ENCODE results near the gene H1-8.

The H1-8 gene

DNA sequence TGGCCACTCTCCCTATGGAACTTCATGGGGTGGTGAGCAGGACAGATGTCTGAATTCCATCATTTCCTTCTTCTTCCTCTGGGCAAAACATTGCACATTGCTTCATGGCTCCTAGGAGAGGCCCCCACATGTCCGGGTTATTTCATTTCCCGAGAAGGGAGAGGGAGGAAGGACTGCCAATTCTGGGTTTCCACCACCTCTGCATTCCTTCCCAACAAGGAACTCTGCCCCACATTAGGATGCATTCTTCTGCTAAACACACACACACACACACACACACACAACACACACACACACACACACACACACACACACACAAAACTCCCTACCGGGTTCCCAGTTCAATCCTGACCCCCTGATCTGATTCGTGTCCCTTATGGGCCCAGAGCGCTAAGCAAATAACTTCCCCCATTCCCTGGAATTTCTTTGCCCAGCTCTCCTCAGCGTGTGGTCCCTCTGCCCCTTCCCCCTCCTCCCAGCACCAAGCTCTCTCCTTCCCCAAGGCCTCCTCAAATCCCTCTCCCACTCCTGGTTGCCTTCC is 12.7 kb upstream of the H1-8 start:
- no peaks in the 10 kb centered on the region for H3K27me3 ChIP-seq (ENCODE audit: control insufficient read depth, insufficient read depth, low read length)
- no peaks in the 10 kb centered on the region for H3K4me1 ChIP-seq (ENCODE audit: control insufficient read depth, insufficient read depth, low read length)
- H3K36me3 ChIP-seq (ENCODE audit: control insufficient read depth, insufficient read depth, low read length): no peaks in the 10 kb centered on the region
- no peak overlapping the region for H3K27ac ChIP-seq (ENCODE audit: low read depth, low read length)
- H3K4me3 ChIP-seq (ENCODE audit: low read length): no peak overlapping the region
- no peak overlapping the region for H3K9ac ChIP-seq (ENCODE audit: low read length)

DNA sequence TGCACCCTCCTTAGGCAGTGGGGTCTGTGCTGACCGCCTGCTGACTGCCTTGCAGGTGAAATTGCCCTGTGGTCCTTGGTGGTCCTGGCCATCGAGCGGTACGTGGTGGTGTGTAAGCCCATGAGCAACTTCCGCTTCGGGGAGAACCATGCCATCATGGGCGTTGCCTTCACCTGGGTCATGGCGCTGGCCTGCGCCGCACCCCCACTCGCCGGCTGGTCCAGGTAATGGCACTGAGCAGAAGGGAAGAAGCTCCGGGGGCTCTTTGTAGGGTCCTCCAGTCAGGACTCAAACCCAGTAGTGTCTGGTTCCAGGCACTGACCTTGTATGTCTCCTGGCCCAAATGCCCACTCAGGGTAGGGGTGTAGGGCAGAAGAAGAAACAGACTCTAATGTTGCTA is 12.2 kb upstream of the H1-8 start:
- no peak overlapping the region for H3K27ac ChIP-seq (ENCODE audit: low read depth, low read length)
- no peaks in the 10 kb centered on the region for H3K4me1 ChIP-seq (ENCODE audit: control insufficient read depth, insufficient read depth, low read length)
- H3K36me3 ChIP-seq (ENCODE audit: control insufficient read depth, insufficient read depth, low read length): no peaks in the 10 kb centered on the region
- H3K4me3 ChIP-seq (ENCODE audit: low read length): no peak overlapping the region
- H3K27me3 ChIP-seq (ENCODE audit: control insufficient read depth, insufficient read depth, low read length): no peaks in the 10 kb centered on the region
- no peak overlapping the region for H3K9ac ChIP-seq (ENCODE audit: low read length)

DNA sequence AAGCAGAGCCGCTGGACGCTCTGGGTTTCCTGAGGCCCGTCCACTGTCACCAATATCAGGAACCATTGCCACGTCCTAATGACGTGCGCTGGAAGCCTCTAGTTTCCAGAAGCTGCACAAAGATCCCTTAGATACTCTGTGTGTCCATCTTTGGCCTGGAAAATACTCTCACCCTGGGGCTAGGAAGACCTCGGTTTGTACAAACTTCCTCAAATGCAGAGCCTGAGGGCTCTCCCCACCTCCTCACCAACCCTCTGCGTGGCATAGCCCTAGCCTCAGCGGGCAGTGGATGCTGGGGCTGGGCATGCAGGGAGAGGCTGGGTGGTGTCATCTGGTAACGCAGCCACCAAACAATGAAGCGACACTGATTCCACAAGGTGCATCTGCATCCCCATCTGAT is 11.3 kb upstream of the H1-8 start:
- no peaks in the 10 kb centered on the region for H3K36me3 ChIP-seq (ENCODE audit: control insufficient read depth, insufficient read depth, low read length)
- no peaks in the 10 kb centered on the region for H3K27me3 ChIP-seq (ENCODE audit: control insufficient read depth, insufficient read depth, low read length)
- no peak overlapping the region for H3K4me3 ChIP-seq (ENCODE audit: low read length)
- no peak overlapping the region for H3K27ac ChIP-seq (ENCODE audit: low read depth, low read length)
- H3K9ac ChIP-seq (ENCODE audit: low read length): no peak overlapping the region
- H3K4me1 ChIP-seq (ENCODE audit: control insufficient read depth, insufficient read depth, low read length): no peaks in the 10 kb centered on the region

DNA sequence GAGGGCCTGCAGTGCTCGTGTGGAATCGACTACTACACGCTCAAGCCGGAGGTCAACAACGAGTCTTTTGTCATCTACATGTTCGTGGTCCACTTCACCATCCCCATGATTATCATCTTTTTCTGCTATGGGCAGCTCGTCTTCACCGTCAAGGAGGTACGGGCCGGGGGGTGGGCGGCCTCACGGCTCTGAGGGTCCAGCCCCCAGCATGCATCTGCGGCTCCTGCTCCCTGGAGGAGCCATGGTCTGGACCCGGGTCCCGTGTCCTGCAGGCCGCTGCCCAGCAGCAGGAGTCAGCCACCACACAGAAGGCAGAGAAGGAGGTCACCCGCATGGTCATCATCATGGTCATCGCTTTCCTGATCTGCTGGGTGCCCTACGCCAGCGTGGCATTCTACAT is 10.7 kb upstream of the H1-8 start:
- Histone ChIP-seq H3K27ac (ENCODE audit: low read depth, low read length) (no peak overlapping the region), H3K9ac (ENCODE audit: low read length) (no peak overlapping the region)

DNA sequence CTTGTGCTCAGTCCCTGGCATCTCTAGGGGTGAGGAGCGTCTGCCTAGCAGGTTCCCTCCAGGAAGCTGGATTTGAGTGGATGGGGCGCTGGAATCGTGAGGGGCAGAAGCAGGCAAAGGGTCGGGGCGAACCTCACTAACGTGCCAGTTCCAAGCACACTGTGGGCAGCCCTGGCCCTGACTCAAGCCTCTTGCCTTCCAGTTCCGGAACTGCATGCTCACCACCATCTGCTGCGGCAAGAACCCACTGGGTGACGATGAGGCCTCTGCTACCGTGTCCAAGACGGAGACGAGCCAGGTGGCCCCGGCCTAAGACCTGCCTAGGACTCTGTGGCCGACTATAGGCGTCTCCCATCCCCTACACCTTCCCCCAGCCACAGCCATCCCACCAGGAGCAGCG is 9.6 kb upstream of the H1-8 start:
- Histone ChIP-seq H3K4me3 (ENCODE audit: low read length) (no peak overlapping the region), H3K4me1 (ENCODE audit: control insufficient read depth, insufficient read depth, low read length) (no peaks in the 10 kb centered on the region), H3K9ac (ENCODE audit: low read length) (no peak overlapping the region), H3K27ac (ENCODE audit: low read depth, low read length) (no peak overlapping the region), H3K36me3 (ENCODE audit: control insufficient read depth, insufficient read depth, low read length) (no peaks in the 10 kb centered on the region), H3K27me3 (ENCODE audit: control insufficient read depth, insufficient read depth, low read length) (no peaks in the 10 kb centered on the region)

More for the DNA sequence above, 10.7 kb upstream of the H1-8 start:
- Histone ChIP-seq H3K27me3 (ENCODE audit: control insufficient read depth, insufficient read depth, low read length) (no peaks in the 10 kb centered on the region), H3K4me3 (ENCODE audit: low read length) (no peak overlapping the region), H3K4me1 (ENCODE audit: control insufficient read depth, insufficient read depth, low read length) (no peaks in the 10 kb centered on the region), H3K36me3 (ENCODE audit: control insufficient read depth, insufficient read depth, low read length) (no peaks in the 10 kb centered on the region)

DNA sequence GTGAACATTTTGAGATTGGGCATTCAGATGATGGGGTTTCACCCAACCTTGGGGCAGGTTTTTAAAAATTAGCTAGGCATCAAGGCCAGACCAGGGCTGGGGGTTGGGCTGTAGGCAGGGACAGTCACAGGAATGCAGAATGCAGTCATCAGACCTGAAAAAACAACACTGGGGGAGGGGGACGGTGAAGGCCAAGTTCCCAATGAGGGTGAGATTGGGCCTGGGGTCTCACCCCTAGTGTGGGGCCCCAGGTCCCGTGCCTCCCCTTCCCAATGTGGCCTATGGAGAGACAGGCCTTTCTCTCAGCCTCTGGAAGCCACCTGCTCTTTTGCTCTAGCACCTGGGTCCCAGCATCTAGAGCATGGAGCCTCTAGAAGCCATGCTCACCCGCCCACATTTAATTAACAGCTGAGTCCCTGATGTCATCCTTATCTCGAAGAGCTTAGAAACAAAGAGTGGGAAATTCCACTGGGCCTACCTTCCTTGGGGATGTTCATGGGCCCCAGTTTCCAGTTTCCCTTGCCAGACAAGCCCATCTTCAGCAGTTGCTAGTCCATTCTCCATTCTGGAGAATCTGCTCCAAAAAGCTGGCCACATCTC is 8.4 kb upstream of the H1-8 start:
- Histone ChIP-seq H3K36me3 (ENCODE audit: control insufficient read depth, insufficient read depth, low read length) (no peaks in the 10 kb centered on the region), H3K27ac (ENCODE audit: low read depth, low read length) (no peak overlapping the region), H3K27me3 (ENCODE audit: control insufficient read depth, insufficient read depth, low read length) (no peaks in the 10 kb centered on the region), H3K9ac (ENCODE audit: low read length) (no peak overlapping the region), H3K4me1 (ENCODE audit: control insufficient read depth, insufficient read depth, low read length) (no peaks in the 10 kb centered on the region), H3K4me3 (ENCODE audit: low read length) (no peak overlapping the region)

DNA sequence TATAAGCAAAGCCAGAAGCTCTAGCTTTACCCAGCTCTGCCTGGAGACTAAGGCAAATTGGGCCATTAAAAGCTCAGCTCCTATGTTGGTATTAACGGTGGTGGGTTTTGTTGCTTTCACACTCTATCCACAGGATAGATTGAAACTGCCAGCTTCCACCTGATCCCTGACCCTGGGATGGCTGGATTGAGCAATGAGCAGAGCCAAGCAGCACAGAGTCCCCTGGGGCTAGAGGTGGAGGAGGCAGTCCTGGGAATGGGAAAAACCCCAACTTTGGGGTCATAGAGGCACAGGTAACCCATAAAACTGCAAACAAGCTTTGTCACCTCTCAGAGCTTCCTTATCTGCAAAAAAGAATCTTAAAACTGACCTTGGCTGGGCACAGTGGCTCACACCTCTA is 7.9 kb upstream of the H1-8 start:
- Histone ChIP-seq H3K4me1 (ENCODE audit: control insufficient read depth, insufficient read depth, low read length) (no peaks in the 10 kb centered on the region), H3K27ac (ENCODE audit: low read depth, low read length) (no peak overlapping the region), H3K27me3 (ENCODE audit: control insufficient read depth, insufficient read depth, low read length) (no peaks in the 10 kb centered on the region), H3K9ac (ENCODE audit: low read length) (no peak overlapping the region), H3K4me3 (ENCODE audit: low read length) (no peak overlapping the region), H3K36me3 (ENCODE audit: control insufficient read depth, insufficient read depth, low read length) (no peaks in the 10 kb centered on the region)

DNA sequence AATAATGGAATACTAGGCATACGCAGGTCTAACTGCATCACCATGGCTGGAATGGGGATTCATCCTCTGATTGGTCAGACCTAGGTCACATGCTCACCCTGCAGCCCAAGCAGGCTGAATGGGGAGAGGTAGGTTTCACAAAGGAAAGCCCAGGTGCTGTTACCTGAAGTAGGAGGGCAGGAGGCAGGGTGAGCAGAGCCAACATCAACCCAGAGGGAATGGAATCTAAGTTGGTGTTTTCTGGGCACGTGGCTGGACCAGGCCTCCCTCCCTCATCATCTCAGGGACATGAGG is 6.7 kb upstream of the H1-8 start:
- no peak overlapping the region for H3K4me3 ChIP-seq (ENCODE audit: low read length)
- H3K4me1 ChIP-seq (ENCODE audit: control insufficient read depth, insufficient read depth, low read length): no peaks in the 10 kb centered on the region
- no peak overlapping the region for H3K9ac ChIP-seq (ENCODE audit: low read length)
- no peak overlapping the region for H3K27ac ChIP-seq (ENCODE audit: low read depth, low read length)
- H3K36me3 ChIP-seq (ENCODE audit: control insufficient read depth, insufficient read depth, low read length): no peaks in the 10 kb centered on the region
- no peaks in the 10 kb centered on the region for H3K27me3 ChIP-seq (ENCODE audit: control insufficient read depth, insufficient read depth, low read length)

DNA sequence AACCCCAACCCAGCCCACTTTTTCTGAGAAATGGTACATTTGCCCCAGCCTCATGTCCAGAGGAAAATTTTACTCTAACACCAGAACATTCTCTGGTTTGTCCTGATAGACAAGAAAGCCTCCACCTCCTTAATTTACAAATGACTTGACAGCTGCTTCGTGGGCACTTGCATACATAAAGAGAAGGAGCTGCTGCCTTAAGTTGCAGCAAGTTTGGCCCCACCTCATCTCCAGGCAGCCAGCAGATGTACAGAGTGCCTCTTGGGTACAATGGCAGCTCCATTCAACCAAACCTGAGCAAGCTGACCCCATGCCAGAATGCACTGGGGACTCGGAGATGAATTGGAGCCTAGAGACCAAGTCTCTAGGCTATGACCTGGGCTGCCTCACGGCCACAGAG is 6.2 kb upstream of the H1-8 start:
- Histone ChIP-seq H3K27ac (ENCODE audit: low read depth, low read length) (no peak overlapping the region), H3K27me3 (ENCODE audit: control insufficient read depth, insufficient read depth, low read length) (no peaks in the 10 kb centered on the region), H3K9ac (ENCODE audit: low read length) (no peak overlapping the region)

DNA sequence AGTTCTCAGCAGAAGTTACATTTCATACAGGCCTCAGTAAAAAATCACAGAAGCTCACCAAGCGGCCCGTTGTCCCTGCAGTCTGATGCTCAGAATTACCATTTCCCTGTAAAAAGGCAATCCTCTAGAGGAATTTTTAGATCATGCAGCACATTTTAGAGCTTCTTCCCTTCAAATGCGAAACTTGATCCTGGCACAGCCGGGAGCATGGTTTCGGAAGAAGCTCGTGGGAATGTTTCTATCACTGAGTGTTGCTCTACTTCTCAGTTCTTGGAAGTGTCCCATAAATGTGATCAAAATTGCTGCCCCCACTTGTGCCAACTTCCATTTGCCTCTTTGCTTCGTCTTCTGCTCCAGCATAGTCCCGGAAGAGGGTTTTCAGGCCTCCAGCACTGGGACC is 3.8 kb upstream of the H1-8 start:
- Histone ChIP-seq H3K4me1 (ENCODE audit: control insufficient read depth, insufficient read depth, low read length) (no peaks in the 10 kb centered on the region), H3K4me3 (ENCODE audit: low read length) (no peak overlapping the region), H3K36me3 (ENCODE audit: control insufficient read depth, insufficient read depth, low read length) (no peaks in the 10 kb centered on the region), H3K9ac (ENCODE audit: low read length) (no peak overlapping the region), H3K27me3 (ENCODE audit: control insufficient read depth, insufficient read depth, low read length) (no peaks in the 10 kb centered on the region), H3K27ac (ENCODE audit: low read depth, low read length) (no peak overlapping the region)

More for the DNA sequence above, 6.2 kb upstream of the H1-8 start:
- no peak overlapping the region for H3K4me3 ChIP-seq (ENCODE audit: low read length)
- H3K36me3 ChIP-seq (ENCODE audit: control insufficient read depth, insufficient read depth, low read length): no peaks in the 10 kb centered on the region
- H3K4me1 ChIP-seq (ENCODE audit: control insufficient read depth, insufficient read depth, low read length): no peaks in the 10 kb centered on the region

DNA sequence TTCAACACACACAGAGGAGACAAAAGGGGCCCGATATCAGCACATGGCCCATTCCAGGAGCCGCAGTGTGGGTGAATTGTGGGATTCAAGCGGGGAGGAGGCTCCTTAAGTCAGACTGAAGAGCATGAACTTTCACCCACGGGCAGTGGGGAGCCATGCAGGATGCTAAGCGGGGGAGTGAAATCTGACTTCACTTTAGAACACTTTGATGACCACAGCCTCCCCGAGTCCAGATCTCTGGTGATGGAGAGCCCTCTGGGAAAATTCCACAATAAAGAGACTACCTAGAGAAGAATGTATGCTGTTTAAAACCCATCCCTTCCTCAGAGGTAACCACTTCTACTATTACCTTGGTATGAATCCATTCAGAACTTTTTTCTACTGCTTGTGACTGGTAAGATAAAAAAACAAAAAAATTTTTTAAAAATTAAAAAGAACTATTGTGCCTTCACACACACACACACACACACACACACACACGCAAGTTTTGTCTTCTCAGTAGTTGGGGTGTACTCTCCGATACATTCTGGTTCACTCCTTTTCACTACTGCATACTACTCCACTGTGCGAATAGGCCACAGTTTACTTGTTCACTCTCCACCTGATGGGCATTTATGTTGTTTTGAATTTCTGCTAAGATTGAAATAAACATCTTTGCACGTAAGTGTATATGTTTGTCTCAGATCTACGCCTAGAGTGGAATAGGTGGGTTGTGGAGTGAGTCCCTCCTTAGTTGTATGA is 2.0 kb upstream of the H1-8 start:
- Histone ChIP-seq H3K27ac (ENCODE audit: low read depth, low read length) (no peak overlapping the region), H3K36me3 (ENCODE audit: control insufficient read depth, insufficient read depth, low read length) (no peaks in the 10 kb centered on the region), H3K4me1 (ENCODE audit: control insufficient read depth, insufficient read depth, low read length) (no peaks in the 10 kb centered on the region), H3K9ac (ENCODE audit: low read length) (no peak overlapping the region), H3K4me3 (ENCODE audit: low read length) (no peak overlapping the region), H3K27me3 (ENCODE audit: control insufficient read depth, insufficient read depth, low read length) (no peaks in the 10 kb centered on the region)

DNA sequence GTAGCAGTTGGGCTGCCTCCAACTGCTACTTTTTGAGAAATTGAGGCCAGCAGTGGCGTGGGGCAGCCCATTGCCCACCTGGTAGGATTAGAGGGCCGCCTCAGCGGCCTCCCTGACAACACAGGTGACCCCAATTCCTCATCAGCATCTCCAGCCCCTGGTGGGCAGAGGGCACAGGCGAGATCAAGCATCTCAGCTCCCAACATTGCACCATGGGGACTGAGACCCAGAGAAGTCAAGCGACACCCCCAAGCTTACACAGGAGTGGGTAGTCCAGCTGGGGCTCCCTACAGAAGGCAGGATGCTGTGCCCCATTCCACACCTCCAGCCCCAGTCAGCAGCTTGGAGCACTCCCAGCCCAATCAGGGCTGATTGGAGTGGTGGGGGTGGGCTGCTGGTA is 228 bp upstream of the H1-8 start:
- Histone ChIP-seq H3K27ac (ENCODE audit: low read depth, low read length) (no peak overlapping the region), H3K36me3 (ENCODE audit: control insufficient read depth, insufficient read depth, low read length) (no peaks in the 10 kb centered on the region), H3K27me3 (ENCODE audit: control insufficient read depth, insufficient read depth, low read length) (no peaks in the 10 kb centered on the region), H3K4me1 (ENCODE audit: control insufficient read depth, insufficient read depth, low read length) (no peaks in the 10 kb centered on the region), H3K4me3 (ENCODE audit: low read length) (no peak overlapping the region), H3K9ac (ENCODE audit: low read length) (no peak overlapping the region)

DNA sequence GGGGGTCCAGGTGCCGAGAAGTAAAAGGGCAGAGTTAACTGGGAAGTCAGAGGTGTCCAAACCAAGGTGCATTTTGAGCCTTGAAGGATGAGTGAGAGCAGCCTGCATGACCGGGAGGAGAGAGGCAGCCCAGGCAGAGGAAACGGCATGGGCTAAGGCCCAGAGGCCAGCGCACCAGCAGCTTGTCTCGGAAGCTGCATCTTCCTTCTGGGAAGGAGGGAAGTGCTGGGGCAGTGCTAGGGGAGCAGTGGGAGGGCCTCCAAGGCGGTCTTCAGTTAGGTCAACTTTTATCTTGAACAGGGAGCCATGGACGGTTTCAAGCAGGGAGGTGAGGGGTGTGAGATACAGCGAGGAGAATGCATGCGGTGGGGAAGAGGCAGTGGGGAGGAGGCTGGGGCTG is 1.0 kb downstream of the H1-8 start:
- Histone ChIP-seq H3K36me3 (ENCODE audit: control insufficient read depth, insufficient read depth, low read length) (no peaks in the 10 kb centered on the region), H3K4me3 (ENCODE audit: low read length) (no peak overlapping the region), H3K4me1 (ENCODE audit: control insufficient read depth, insufficient read depth, low read length) (no peaks in the 10 kb centered on the region), H3K9ac (ENCODE audit: low read length) (no peak overlapping the region), H3K27ac (ENCODE audit: low read depth, low read length) (no peak overlapping the region), H3K27me3 (ENCODE audit: control insufficient read depth, insufficient read depth, low read length) (no peaks in the 10 kb centered on the region)
